Measurements from ENCODE around the gene TKFC.

The TKFC gene

GRCh38 chr11:61332797-61333549 lies at the start of gene TKFC, which contains the start of gene DDB1:
TSS of gene TKFC (plus strand) at chr11:61333228. CDS start at chr11:61334729, 1,501 bp downstream.
TSS of gene DDB1 (minus strand) at chr11:61333105. CDS start at chr11:61332968, 137 bp downstream.
- Histone ChIP-seq H3K9ac (ENCODE audit: low read depth, low read length) (peak within 1 kb of the TSS; percentile 98), H3K4me3 (ENCODE audit: low read depth, low read length) (peak within 1 kb of the TSS; percentile 89), H3K4me1 (ENCODE audit: control insufficient read depth, insufficient read depth, low read length) (peaks cover 10% of the 10 kb centered on the region), H3K9me3 (ENCODE audit: control insufficient read depth, insufficient read depth, low read length) (no peaks in the 10 kb centered on the region), H3K36me3 (ENCODE audit: control insufficient read depth, insufficient read depth, low read length) (peaks cover 9% of the 10 kb centered on the region), H3K27me3 (ENCODE audit: control insufficient read depth, insufficient read depth, low read length) (no peaks in the 10 kb centered on the region)

GRCh38 chr11:61283613-61284012 lies 49.4 kb upstream of the TKFC start:
- Histone ChIP-seq H3K9me3 (ENCODE audit: control insufficient read depth, insufficient read depth, low read length) (no peaks in the 10 kb centered on the region), H3K27me3 (ENCODE audit: control insufficient read depth, insufficient read depth, low read length) (peaks cover 4% of the 10 kb centered on the region), H3K4me3 (ENCODE audit: low read depth, low read length) (no peak overlapping the region), H3K4me1 (ENCODE audit: control insufficient read depth, insufficient read depth, low read length) (no peaks in the 10 kb centered on the region), H3K9ac (ENCODE audit: low read depth, low read length) (no peak overlapping the region), H3K36me3 (ENCODE audit: control insufficient read depth, insufficient read depth, low read length) (peaks cover 29% of the 10 kb centered on the region)

- no peak overlapping the region for H3K9ac ChIP-seq (ENCODE audit: low read depth, low read length)
These were observed 45.6 kb upstream of the TKFC start for GRCh38 chr11:61287338-61287977.

DNA sequence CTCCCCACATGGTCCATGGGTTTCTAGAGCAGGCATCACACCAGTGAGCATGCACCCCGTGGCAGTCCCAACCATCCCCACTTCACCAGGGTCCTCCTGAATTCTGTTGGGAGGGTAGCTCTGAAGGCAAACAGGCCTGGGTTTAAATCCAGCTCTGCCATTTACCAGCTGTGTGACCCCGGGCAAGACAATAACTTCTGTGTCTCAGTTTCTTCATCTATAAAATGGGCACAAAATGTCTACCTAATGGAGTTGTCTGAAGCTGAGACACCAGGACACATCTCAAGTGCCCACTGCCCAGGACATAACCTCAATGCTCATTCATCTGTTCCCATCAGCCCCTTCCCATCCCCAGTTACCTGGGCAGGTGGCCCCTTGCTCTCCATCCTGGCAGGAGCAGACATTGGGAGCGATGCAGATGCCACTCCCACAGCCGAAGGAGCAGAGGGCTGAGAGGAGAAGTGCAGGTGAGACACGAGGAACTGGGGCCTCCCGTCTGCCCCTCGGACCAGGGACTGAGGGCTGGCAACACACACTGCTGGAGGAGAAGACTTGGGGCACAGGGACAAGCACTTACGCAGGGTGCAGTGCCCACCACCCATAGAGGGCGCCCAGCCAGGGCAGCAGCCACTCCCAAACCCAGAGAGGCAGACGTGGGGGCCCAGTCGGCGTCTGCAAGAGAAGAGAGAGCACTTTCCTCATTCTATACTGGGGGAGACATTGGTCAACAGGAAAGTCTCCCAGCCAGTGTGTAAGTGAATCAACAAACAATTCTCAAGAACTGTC lies 41.9 kb upstream of the TKFC start:
- Histone ChIP-seq H3K4me3 (ENCODE audit: low read depth, low read length) (no peak overlapping the region), H3K4me1 (ENCODE audit: control insufficient read depth, insufficient read depth, low read length) (peaks cover 4% of the 10 kb centered on the region), H3K36me3 (ENCODE audit: control insufficient read depth, insufficient read depth, low read length) (peaks cover 9% of the 10 kb centered on the region), H3K9ac (ENCODE audit: low read depth, low read length) (no peak overlapping the region), H3K27me3 (ENCODE audit: control insufficient read depth, insufficient read depth, low read length) (peaks cover 5% of the 10 kb centered on the region), H3K9me3 (ENCODE audit: control insufficient read depth, insufficient read depth, low read length) (no peaks in the 10 kb centered on the region)

More at GRCh38 chr11:61287338-61287977, 45.6 kb upstream of the TKFC start:
- H3K36me3 ChIP-seq (ENCODE audit: control insufficient read depth, insufficient read depth, low read length) = peaks cover 26% of the 10 kb centered on the region
- no peak overlapping the region for H3K4me3 ChIP-seq (ENCODE audit: low read depth, low read length)
- no peaks in the 10 kb centered on the region for H3K4me1 ChIP-seq (ENCODE audit: control insufficient read depth, insufficient read depth, low read length)
- no peaks in the 10 kb centered on the region for H3K9me3 ChIP-seq (ENCODE audit: control insufficient read depth, insufficient read depth, low read length)
- peaks cover under 1% of the 10 kb centered on the region for H3K27me3 ChIP-seq (ENCODE audit: control insufficient read depth, insufficient read depth, low read length)

DNA sequence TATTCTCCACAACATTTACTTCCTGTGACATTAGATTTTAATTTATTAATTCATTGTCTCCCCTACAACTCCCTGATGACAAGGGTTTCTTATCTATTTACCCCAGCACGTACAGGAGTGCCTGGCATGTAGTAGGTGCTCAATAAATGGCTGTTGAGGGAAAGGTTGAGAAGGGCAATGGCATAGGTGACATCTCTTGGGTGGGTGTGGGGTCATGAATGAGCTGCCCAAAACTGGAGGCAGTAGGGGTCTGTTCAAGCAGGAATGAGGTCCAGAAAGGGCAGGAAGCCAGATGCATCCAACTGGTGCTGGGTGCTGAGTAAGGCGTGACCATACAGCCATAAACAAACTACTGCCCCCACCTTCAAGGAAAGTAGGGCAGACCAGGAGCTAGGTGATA lies 40.7 kb upstream of the TKFC start:
- Histone ChIP-seq H3K4me3 (ENCODE audit: low read depth, low read length) (no peak overlapping the region), H3K27me3 (ENCODE audit: control insufficient read depth, insufficient read depth, low read length) (peaks cover 5% of the 10 kb centered on the region), H3K36me3 (ENCODE audit: control insufficient read depth, insufficient read depth, low read length) (peaks cover 6% of the 10 kb centered on the region), H3K4me1 (ENCODE audit: control insufficient read depth, insufficient read depth, low read length) (peaks cover 4% of the 10 kb centered on the region), H3K9me3 (ENCODE audit: control insufficient read depth, insufficient read depth, low read length) (no peaks in the 10 kb centered on the region), H3K9ac (ENCODE audit: low read depth, low read length) (no peak overlapping the region)

- H3K9me3 ChIP-seq (ENCODE audit: control insufficient read depth, insufficient read depth, low read length) = no peaks in the 10 kb centered on the region
- H3K27me3 ChIP-seq (ENCODE audit: control insufficient read depth, insufficient read depth, low read length) = peaks cover 5% of the 10 kb centered on the region
- peak overlapping the region; percentile 88 for H3K9ac ChIP-seq (ENCODE audit: low read depth, low read length)
- peaks cover 5% of the 10 kb centered on the region for H3K36me3 ChIP-seq (ENCODE audit: control insufficient read depth, insufficient read depth, low read length)
- H3K4me3 ChIP-seq (ENCODE audit: low read depth, low read length) = peak overlapping the region; percentile 80
- peaks cover 4% of the 10 kb centered on the region for H3K4me1 ChIP-seq (ENCODE audit: control insufficient read depth, insufficient read depth, low read length)
These were observed 38.9 kb upstream of the TKFC start for GRCh38 chr11:61293867-61294716.

- Histone ChIP-seq H3K4me3 (ENCODE audit: low read depth, low read length) (peak within 1 kb of the TSS; percentile 80), H3K27me3 (ENCODE audit: control insufficient read depth, insufficient read depth, low read length) (peaks cover 5% of the 10 kb centered on the region), H3K36me3 (ENCODE audit: control insufficient read depth, insufficient read depth, low read length) (peaks cover 10% of the 10 kb centered on the region), H3K9ac (ENCODE audit: low read depth, low read length) (peak within 1 kb of the TSS; percentile 88), H3K9me3 (ENCODE audit: control insufficient read depth, insufficient read depth, low read length) (no peaks in the 10 kb centered on the region), H3K4me1 (ENCODE audit: control insufficient read depth, insufficient read depth, low read length) (peaks cover 4% of the 10 kb centered on the region)
These were observed 38.1 kb upstream of the TKFC start, which contains the start of gene VWCE for GRCh38 chr11:61294717-61295595. TSS of gene VWCE (minus strand) at chr11:61295316. CDS start at chr11:61295037, 279 bp downstream.

DNA sequence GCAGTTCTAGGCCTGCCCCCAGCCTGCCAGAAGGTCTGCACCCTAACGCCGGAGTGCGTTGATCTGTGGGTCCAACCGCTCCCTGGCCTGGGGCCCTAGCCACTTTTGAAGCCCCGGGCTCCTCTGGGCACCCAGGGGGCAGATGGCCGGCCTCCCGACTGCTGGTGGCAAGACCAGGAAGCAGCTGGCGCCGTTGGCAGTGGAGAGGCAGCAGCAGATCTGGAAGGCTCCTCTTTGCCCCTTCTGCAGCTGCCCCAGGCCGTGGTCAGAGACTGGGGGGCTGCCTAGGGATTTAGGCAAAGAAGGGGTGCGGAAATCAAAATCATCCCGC lies 37.5 kb upstream of the TKFC start:
- Histone ChIP-seq H3K4me3 (ENCODE audit: low read depth, low read length) (peak overlapping the region; percentile 80), H3K9me3 (ENCODE audit: control insufficient read depth, insufficient read depth, low read length) (no peaks in the 10 kb centered on the region), H3K4me1 (ENCODE audit: control insufficient read depth, insufficient read depth, low read length) (peaks cover 4% of the 10 kb centered on the region), H3K36me3 (ENCODE audit: control insufficient read depth, insufficient read depth, low read length) (peaks cover 16% of the 10 kb centered on the region), H3K9ac (ENCODE audit: low read depth, low read length) (peak overlapping the region; percentile 60), H3K27me3 (ENCODE audit: control insufficient read depth, insufficient read depth, low read length) (peaks cover 5% of the 10 kb centered on the region)

DNA sequence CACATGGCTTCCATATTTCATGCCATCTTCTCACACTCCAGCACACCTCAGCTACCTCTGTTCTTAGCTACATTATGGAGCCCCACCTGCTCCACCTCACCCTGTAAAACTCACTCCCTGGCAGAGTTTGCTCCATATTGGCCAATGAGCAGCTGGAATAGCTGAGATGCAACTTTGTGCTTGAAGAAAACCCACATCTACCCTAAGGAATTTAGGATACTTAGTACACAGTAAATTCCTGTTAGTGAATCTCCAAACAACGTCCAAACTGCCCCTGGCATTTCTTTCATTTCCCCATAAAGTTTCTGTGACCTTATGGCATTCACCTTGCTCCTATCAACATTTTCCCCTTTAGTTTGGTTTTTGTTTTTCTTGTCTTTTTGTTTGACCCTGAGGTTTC lies 35.7 kb upstream of the TKFC start:
- peaks cover 34% of the 10 kb centered on the region for H3K36me3 ChIP-seq (ENCODE audit: control insufficient read depth, insufficient read depth, low read length)
- H3K9me3 ChIP-seq (ENCODE audit: control insufficient read depth, insufficient read depth, low read length) = no peaks in the 10 kb centered on the region
- no peak overlapping the region for H3K4me3 ChIP-seq (ENCODE audit: low read depth, low read length)
- peaks cover 4% of the 10 kb centered on the region for H3K4me1 ChIP-seq (ENCODE audit: control insufficient read depth, insufficient read depth, low read length)
- H3K27me3 ChIP-seq (ENCODE audit: control insufficient read depth, insufficient read depth, low read length) = peaks cover 5% of the 10 kb centered on the region
- no peak overlapping the region for H3K9ac ChIP-seq (ENCODE audit: low read depth, low read length)

DNA sequence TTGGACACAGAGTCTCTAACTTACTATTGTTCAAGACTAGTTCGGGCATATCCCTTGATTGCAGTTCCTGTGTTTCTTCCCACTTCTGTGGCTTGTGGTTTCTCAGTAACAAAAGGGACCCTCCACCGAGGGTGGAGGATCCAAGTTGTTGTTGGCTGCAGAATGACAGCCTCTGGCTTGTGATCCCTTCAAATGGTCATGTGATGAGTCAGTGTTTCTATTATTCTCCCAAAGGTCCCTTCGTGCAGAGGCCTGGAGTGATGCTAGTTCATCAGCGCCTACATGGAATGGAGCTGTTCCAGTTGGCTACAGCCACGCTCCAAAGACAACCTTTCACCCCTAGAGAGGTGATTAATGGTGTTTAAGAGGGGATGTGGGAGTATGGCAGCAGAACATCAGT lies 35.3 kb upstream of the TKFC start:
- Histone ChIP-seq H3K4me1 (ENCODE audit: control insufficient read depth, insufficient read depth, low read length) (peaks cover 4% of the 10 kb centered on the region), H3K4me3 (ENCODE audit: low read depth, low read length) (no peak overlapping the region), H3K27me3 (ENCODE audit: control insufficient read depth, insufficient read depth, low read length) (peaks cover 5% of the 10 kb centered on the region), H3K9me3 (ENCODE audit: control insufficient read depth, insufficient read depth, low read length) (no peaks in the 10 kb centered on the region), H3K36me3 (ENCODE audit: control insufficient read depth, insufficient read depth, low read length) (peaks cover 38% of the 10 kb centered on the region), H3K9ac (ENCODE audit: low read depth, low read length) (no peak overlapping the region)

Data from iPS-15b (cell line).